Mammary microvascular endothelial cell (primary cell): ENCODE results near the gene NCS1. TPM values are rescaled to one million over a fixed set of nuclear protein-coding genes. Genes with fewer than 3 reads are reported as not detected.

Source experiments
- total RNA-seq: library from RNA; depleted of rRNA; stranded (reverse); fragments of >200 nt; gene quantifications from 2 replicates; pipeline ENCODE4 v1.2.3, GENCODE V29; 2015

NCS1 gene
- 24.8 and 27.8 TPM in 2 replicates for total RNA-seq

DNA sequence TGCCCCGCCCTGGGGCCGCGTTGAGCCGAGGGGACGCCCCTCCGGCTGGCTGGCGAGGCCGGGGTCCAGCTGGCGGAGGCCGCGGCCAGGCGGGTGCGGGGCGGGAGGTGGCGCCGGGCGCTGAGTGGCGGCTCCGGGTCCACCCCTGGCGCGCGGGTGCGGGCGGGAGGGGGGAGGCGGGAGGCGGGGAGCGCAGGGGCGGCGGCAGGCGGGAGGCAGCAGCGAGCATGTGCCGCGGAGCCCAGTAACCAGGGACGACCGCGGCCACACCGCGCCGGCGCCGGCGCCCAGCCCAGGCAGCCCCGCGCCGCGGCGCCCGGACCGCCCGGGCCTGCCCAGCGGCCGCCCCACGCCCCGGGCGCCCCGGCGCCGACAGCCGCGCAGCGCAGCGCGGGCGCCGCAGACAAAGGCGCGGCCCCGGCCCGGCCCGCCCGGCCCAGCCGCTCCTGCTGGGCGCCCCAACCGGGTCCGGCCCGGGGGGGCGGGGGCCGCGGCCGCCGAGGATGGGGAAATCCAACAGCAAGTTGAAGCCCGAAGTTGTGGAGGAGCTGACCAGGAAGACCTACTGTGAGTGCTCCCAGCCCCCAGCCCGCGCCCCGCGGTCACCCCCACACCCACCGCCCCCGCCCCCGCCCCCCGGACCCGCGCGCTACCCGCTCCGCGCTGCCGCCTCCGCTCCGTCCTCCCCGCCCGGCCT, at the start of gene NCS1:
TSS of gene NCS1 (plus strand) at position 244 of the 697 bp plus-strand sequence. CDS start at position 504, 260 bp downstream.

DNA sequence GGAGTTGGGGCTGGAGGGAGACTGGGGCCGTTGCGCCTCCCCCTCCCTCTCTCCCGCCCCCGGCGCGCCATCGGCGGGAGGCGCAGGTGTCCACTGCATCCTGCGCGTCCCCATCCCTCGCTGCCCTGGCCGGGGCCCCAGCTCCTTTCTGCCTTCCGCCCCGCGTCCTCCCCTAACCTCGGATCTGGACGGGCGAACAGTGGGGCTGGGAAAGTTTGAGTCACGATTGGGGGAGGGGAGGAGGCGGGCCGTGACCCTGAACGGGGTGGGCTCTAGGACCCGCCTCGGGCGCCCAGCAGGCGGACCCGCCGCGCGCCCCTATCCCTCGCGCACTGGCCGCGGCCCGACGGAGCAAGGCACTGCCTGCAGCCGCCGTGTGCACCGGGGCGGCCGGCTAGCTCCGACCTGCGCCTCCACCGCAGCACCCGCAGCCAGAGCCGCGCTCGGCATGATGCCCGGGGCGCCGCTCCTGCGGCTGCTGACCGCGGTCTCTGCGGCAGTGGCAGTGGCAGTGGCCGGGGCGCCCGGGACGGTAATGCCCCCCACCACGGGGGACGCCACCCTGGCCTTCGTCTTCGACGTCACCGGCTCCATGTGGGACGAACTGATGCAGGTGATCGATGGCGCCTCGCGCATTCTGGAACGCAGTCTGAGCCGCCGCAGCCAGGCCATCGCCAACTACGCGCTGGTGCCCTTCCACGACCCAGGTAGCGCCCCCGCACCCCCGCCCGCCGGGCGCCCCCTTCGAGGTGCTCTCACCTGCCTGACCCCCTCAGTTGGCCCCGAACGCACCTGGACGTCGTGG, 93.4 kb downstream of the NCS1 start, which contains the start of gene HMCN2:
TSS of gene HMCN2 (plus strand) at position 330 of the 805 bp plus-strand sequence. CDS start at position 449, 119 bp downstream.

Other genes starting within 250 kb of the NCS1 start
- 13.5 and 15.3 TPM in 2 replicates for gene FNBP1, start 129.2 kb upstream of the NCS1 start, total RNA-seq
- gene GPR107, start 118.5 kb upstream of the NCS1 start, total RNA-seq = 16.2 and 16.9 TPM in 2 replicates
- gene HMCN2, start 93.4 kb downstream of the NCS1 start, total RNA-seq = 0.07 TPM in 1 of 2 replicates, not detected in the other